DND-41 (cell line): ENCODE measurements around the gene FBLN1.

Experiments
- ATAC-seq: fragments of 200-7000 bp; cut with Tn5 transposase; 3 replicates; pipeline ENCODE4 v1.9.1; 2021; ENCODE audit warnings: low read depth; ENCODE audit not compliant: insufficient read depth
- DNase-seq: peaks from one replicate; pipeline ENCODE4 v3.0.0-alpha.2; 2020
- H2AFZ ChIP-seq: 2 replicates; pipeline ENCODE4 v1.6.0; 2012; ENCODE audit warnings: low read depth, low read length
- H3K27ac ChIP-seq: 2 replicates; pipeline ENCODE4 v1.5.1; 2012; ENCODE audit warnings: low read length, inconsistent platforms
- H3K27me3 ChIP-seq: fragments of 200-600 bp; sonication (generic); 2 replicates; pipeline ENCODE4 v1.6.0; 2012; ENCODE audit warnings: low read length, mild to moderate bottlenecking, inconsistent platforms; ENCODE audit not compliant: insufficient read depth, poor library complexity
- H3K36me3 ChIP-seq: 2 replicates; pipeline ENCODE4 v1.5.1; 2012; ENCODE audit warnings: low read length, inconsistent platforms; ENCODE audit not compliant: insufficient read depth
- H3K4me1 ChIP-seq: 2 replicates; pipeline ENCODE4 v1.5.1; 2012; ENCODE audit warnings: mild to moderate bottlenecking, low read length; ENCODE audit not compliant: insufficient read depth
- H3K4me2 ChIP-seq: 2 replicates; pipeline ENCODE4 v1.6.0; 2012; ENCODE audit warnings: mild to moderate bottlenecking, moderate library complexity, low read length, inconsistent platforms; ENCODE audit not compliant: insufficient read depth
- H3K4me3 ChIP-seq, 2 experiments: fragments of 200-600 bp in 1 of 2; shearing (Covaris generic) in 1 of 2; 2 replicates each; pipeline ENCODE4 v1.5.1; 2012 to 2016; ENCODE audit warnings: inconsistent platforms in 2 of 2, low read length in 2 of 2, mild to moderate bottlenecking in 2 of 2, low read depth in 1 of 2, moderate library complexity in 1 of 2
- H3K79me2 ChIP-seq: 2 replicates; pipeline ENCODE4 v1.6.0; 2012; ENCODE audit warnings: low read length, inconsistent platforms; ENCODE audit not compliant: insufficient read depth
- H3K9ac ChIP-seq: 2 replicates; pipeline ENCODE4 v1.6.0; 2012; ENCODE audit warnings: low read depth, mild to moderate bottlenecking, inconsistent platforms, low read length, moderate library complexity
- H3K9me3 ChIP-seq: 2 replicates; pipeline ENCODE4 v1.5.1; 2012; ENCODE audit warnings: low read length, moderate library complexity, mild to moderate bottlenecking, inconsistent platforms; ENCODE audit not compliant: insufficient read depth, severe bottlenecking
- H4K20me1 ChIP-seq: 2 replicates; pipeline ENCODE4 v1.6.0; 2012; ENCODE audit warnings: low read length; ENCODE audit not compliant: insufficient read depth
- CTCF ChIP-seq: IDR thresholded peaks from 2 replicates; pipeline ENCODE4 v1.5.1; 2012; ENCODE audit warnings: borderline replicate concordance, low read length, moderate library complexity, mild to moderate bottlenecking; ENCODE audit not compliant: poor library complexity, severe bottlenecking; ENCODE audit errors: extremely low read depth
- EZH2 ChIP-seq: IDR thresholded peaks from 3 replicates; pipeline ENCODE4 v1.6.1; 2012; ENCODE audit warnings: borderline replicate concordance, low read depth, mild to moderate bottlenecking, moderate library complexity, low read length, inconsistent platforms; ENCODE audit not compliant: severe bottlenecking

The FBLN1 gene

DNA sequence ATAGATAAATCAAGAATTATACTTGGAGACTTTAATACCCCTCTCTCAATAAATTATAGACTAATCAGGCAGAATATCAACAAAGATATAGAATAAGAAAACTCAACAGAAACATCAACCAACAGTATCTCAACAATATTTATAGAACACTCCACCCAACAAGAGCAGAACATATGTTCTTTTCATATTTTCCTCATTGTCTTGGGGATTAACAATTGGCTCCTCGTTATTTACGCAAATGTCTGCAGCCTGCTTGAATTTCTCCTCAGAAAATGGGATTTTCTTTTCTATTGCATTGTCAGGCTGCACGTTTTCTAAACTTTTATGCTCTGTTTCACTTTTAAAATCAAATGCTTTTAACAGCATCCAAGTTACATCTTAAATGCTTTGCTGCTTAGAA, 37.0 kb upstream of the FBLN1 start:
- Histone ChIP-seq H2AFZ (no peak overlapping the region), H3K36me3 (no peaks in the 10 kb centered on the region), H3K27me3 (peaks cover 2% of the 10 kb centered on the region), H3K9ac (no peak overlapping the region), H3K79me2 (no peaks in the 10 kb centered on the region), H3K4me2 (no peak overlapping the region), H3K9me3 (no peaks in the 10 kb centered on the region), H4K20me1 (no peaks in the 10 kb centered on the region), H3K4me3 (no peak overlapping the region), H3K27ac (no peak overlapping the region), H3K4me1 (no peaks in the 10 kb centered on the region)
- ATAC-seq (no peak), DNase-seq (no peak)
- TF ChIP-seq EZH2 (no peak), CTCF (no peak)

- no peak overlapping the region for H3K9ac ChIP-seq
- no peaks in the 10 kb centered on the region for H3K79me2 ChIP-seq
- H3K27me3 ChIP-seq: peaks cover 2% of the 10 kb centered on the region
- no peaks in the 10 kb centered on the region for H4K20me1 ChIP-seq
- no peak overlapping the region for H3K4me2 ChIP-seq
- H3K36me3 ChIP-seq: no peaks in the 10 kb centered on the region
- no peak for DNase-seq
- no peak for TF ChIP-seq CTCF
- TF ChIP-seq EZH2: no peak
- H3K4me1 ChIP-seq: no peaks in the 10 kb centered on the region
- H3K4me3 ChIP-seq: no peak overlapping the region
- no peak for ATAC-seq
- H2AFZ ChIP-seq: no peak overlapping the region
- no peak overlapping the region for H3K27ac ChIP-seq
- no peaks in the 10 kb centered on the region for H3K9me3 ChIP-seq
Measured at GRCh38 chr22:45468872-45469271, 33.8 kb upstream of the FBLN1 start.

GRCh38 chr22:45469281-45470073, 33.2 kb upstream of the FBLN1 start:
- Histone ChIP-seq H4K20me1 (no peaks in the 10 kb centered on the region), H3K4me2 (no peak overlapping the region), H3K36me3 (no peaks in the 10 kb centered on the region), H3K27me3 (peaks cover 2% of the 10 kb centered on the region), H3K4me3 (no peak overlapping the region), H3K9me3 (no peaks in the 10 kb centered on the region), H3K4me1 (no peaks in the 10 kb centered on the region), H3K27ac (no peak overlapping the region), H2AFZ (no peak overlapping the region), H3K79me2 (no peaks in the 10 kb centered on the region), H3K9ac (no peak overlapping the region)
- ATAC-seq: no peak
- no peak for DNase-seq
- no peak for TF ChIP-seq CTCF
- TF ChIP-seq EZH2: no peak
